GM21367 (cell line): Measurements from ENCODE around the gene ADAMTS18.
"Not testable (repeated sequence)": the region's sequence is repeated elsewhere in the genome, so short reads cannot be mapped to it uniquely, and the experiment has no call there.

Experiments
- ATAC-seq: cut with Tn5 transposase; IDR thresholded peaks from one replicate; pipeline ENCODE4 v1.9.1; 2021; ENCODE audit not compliant: unreplicated experiment

ADAMTS18 gene

GRCh38 chr16:77434530-77435271, at the start of gene ADAMTS18:
Gene ADAMTS18, minus strand, starts transcription at chr16:77435034. Its CDS starts 339 bp downstream, at chr16:77434695.
- ATAC-seq, result no peak

- no peak for ATAC-seq
These were observed 46.0 kb upstream of the ADAMTS18 start for GRCh38 chr16:77480681-77481315.

GRCh38 chr16:77472262-77472661, 37.4 kb upstream of the ADAMTS18 start:
- ATAC-seq, result no peak

- ATAC-seq, result no peak
These were observed 36.0 kb upstream of the ADAMTS18 start for GRCh38 chr16:77470851-77471250.

- no peak for ATAC-seq
These were observed 34.8 kb upstream of the ADAMTS18 start for GRCh38 chr16:77469634-77470033.

- no peak for ATAC-seq
These were observed 34.0 kb upstream of the ADAMTS18 start for GRCh38 chr16:77468831-77469230.

GRCh38 chr16:77467821-77468335, 33.0 kb upstream of the ADAMTS18 start:
- no peak for ATAC-seq

GRCh38 chr16:77463659-77464058, 28.8 kb upstream of the ADAMTS18 start:
- not testable (repeated sequence) for ATAC-seq

- no peak for ATAC-seq
These were observed 28.1 kb upstream of the ADAMTS18 start for GRCh38 chr16:77462894-77463293.

- ATAC-seq, result no peak
These were observed 24.9 kb upstream of the ADAMTS18 start for GRCh38 chr16:77459534-77460254.

- no peak for ATAC-seq
These were observed 22.2 kb upstream of the ADAMTS18 start for GRCh38 chr16:77457046-77457445.

GRCh38 chr16:77452243-77452642, 17.4 kb upstream of the ADAMTS18 start:
- ATAC-seq, result no peak

- ATAC-seq, result no peak
These were observed 16.1 kb upstream of the ADAMTS18 start for GRCh38 chr16:77450790-77451487.

GRCh38 chr16:77449208-77449607, 14.4 kb upstream of the ADAMTS18 start:
- ATAC-seq, result no peak

- no peak for ATAC-seq
These were observed 10.5 kb upstream of the ADAMTS18 start for GRCh38 chr16:77445324-77445723.

- ATAC-seq, result no peak
These were observed 9.3 kb upstream of the ADAMTS18 start for GRCh38 chr16:77444147-77444460.

GRCh38 chr16:77443357-77444146, 8.7 kb upstream of the ADAMTS18 start:
- no peak for ATAC-seq

GRCh38 chr16:77442078-77442477, 7.2 kb upstream of the ADAMTS18 start:
- ATAC-seq, result no peak

- no peak for ATAC-seq
These were observed 4.3 kb upstream of the ADAMTS18 start for GRCh38 chr16:77439106-77439505.

- ATAC-seq, result no peak
These were observed 3.0 kb upstream of the ADAMTS18 start for GRCh38 chr16:77437859-77438258.
